Effector memory CD8-positive, alpha-beta T cell (primary cell): ENCODE results near the gene TMEM121B.

Source experiments
- ATAC-seq: fragments of 150-1000 bp; cut with Tn5 transposase; replicated peaks from 2 replicates; pipeline ENCODE4 v1.10.0; 2021; ENCODE audit warnings: mild to moderate bottlenecking, moderate library complexity
- DNase-seq, 3 experiments: peaks; one replicate each; pipeline ENCODE4 v3.0.0; 2021
- H3K27ac Mint-ChIP-seq, 2 donors: one replicate each; pipeline ENCODE4 v1.8.0; 2022; ENCODE audit warnings: mild to moderate bottlenecking in 2 of 2, mixed read lengths in 2 of 2, moderate library complexity in 2 of 2
- H3K27me3 Mint-ChIP-seq, 2 donors: one replicate each; pipeline ENCODE4 v1.8.0; 2022; ENCODE audit warnings: mixed read lengths in 2 of 2
- H3K36me3 Mint-ChIP-seq: one replicate; pipeline ENCODE4 v1.8.0; 2022; ENCODE audit warnings: mild to moderate bottlenecking, moderate library complexity, mixed read lengths; ENCODE audit not compliant: insufficient read depth
- H3K4me1 Mint-ChIP-seq, 2 donors: one replicate each; pipeline ENCODE4 v1.8.0; 2022; ENCODE audit warnings: low read depth in 2 of 2, mixed read lengths in 2 of 2
- H3K4me3 Mint-ChIP-seq, 2 donors: one replicate each; pipeline ENCODE4 v1.8.0; 2022; ENCODE audit warnings: mild to moderate bottlenecking in 2 of 2, mixed read lengths in 2 of 2, moderate library complexity in 2 of 2
- H3K9me3 Mint-ChIP-seq, 2 donors: one replicate each; pipeline ENCODE4 v1.8.0; 2022; ENCODE audit warnings: mixed read lengths in 2 of 2
- total RNA-seq, 9 experiments: gene quantifications; one replicate each; lab custom pipeline; 2026; lab: John Stamatoyannopoulos, UW

The TMEM121B gene
- 0 to 0.40 (median 0.11) reads per million in 9 experiments for total RNA-seq

- Mint-ChIP-seq H3K4me3 (peak within 1 kb of the TSS; percentile 70 to 78), H3K27me3 (peaks cover 15 to 31% of the 10 kb centered on the region in 2 donors), H3K27ac (no peak within 1 kb of the TSS), H3K9me3 (no peaks in the 10 kb centered on the region), H3K4me1 (peaks cover 25 to 26% of the 10 kb centered on the region in 2 donors), H3K36me3 (peaks cover 4% of the 10 kb centered on the region)
- no peak for DNase-seq
- peak; percentile 12 for ATAC-seq
These were observed at the start of gene TMEM121B for GRCh38 chr22:17121233-17122195. TSS of gene TMEM121B (minus strand) at chr22:17121360. CDS start at chr22:17121127, 233 bp downstream.

GRCh38 chr22:17167486-17167885, 46.3 kb upstream of the TMEM121B start:
- no peak overlapping the region for H3K27ac Mint-ChIP-seq
- peaks cover 5% of the 10 kb centered on the region for H3K36me3 Mint-ChIP-seq
- no peak for ATAC-seq

GRCh38 chr22:17164392-17165024, 43.3 kb upstream of the TMEM121B start:
- Mint-ChIP-seq H3K9me3 (no peaks in the 10 kb centered on the region), H3K4me1 (peaks cover 6% of the 10 kb centered on the region in 2 donors), H3K36me3 (peaks cover 3% of the 10 kb centered on the region), H3K4me3 (no peak overlapping the region), H3K27ac (no peak overlapping the region), H3K27me3 (peaks cover 0 to 5% of the 10 kb centered on the region in 2 donors)
- DNase-seq = no peak
- ATAC-seq = no peak

More at GRCh38 chr22:17167486-17167885, 46.3 kb upstream of the TMEM121B start:
- Mint-ChIP-seq H3K9me3 (no peaks in the 10 kb centered on the region), H3K4me3 (no peak overlapping the region), H3K27me3 (peaks cover 0 to 5% of the 10 kb centered on the region in 2 donors), H3K4me1 (peaks cover 3 to 4% of the 10 kb centered on the region in 2 donors)
- no peak for DNase-seq

GRCh38 chr22:17162731-17163130, 41.6 kb upstream of the TMEM121B start:
- H3K27me3 Mint-ChIP-seq = peaks cover 0 to 4% of the 10 kb centered on the region in 2 donors
- no peak for ATAC-seq
- H3K4me3 Mint-ChIP-seq = no peak overlapping the region
- peaks cover 8% of the 10 kb centered on the region for H3K36me3 Mint-ChIP-seq
- no peak for DNase-seq
- peaks cover 6 to 9% of the 10 kb centered on the region in 2 donors for H3K4me1 Mint-ChIP-seq
- H3K27ac Mint-ChIP-seq = no peak overlapping the region
- H3K9me3 Mint-ChIP-seq = no peaks in the 10 kb centered on the region

- peaks cover 6 to 10% of the 10 kb centered on the region in 2 donors for H3K4me1 Mint-ChIP-seq
- ATAC-seq = no peak
- H3K4me3 Mint-ChIP-seq = no peak overlapping the region
- H3K36me3 Mint-ChIP-seq = peaks cover 8% of the 10 kb centered on the region
- H3K27ac Mint-ChIP-seq = no peak overlapping the region
- H3K27me3 Mint-ChIP-seq = no peaks in the 10 kb centered on the region
- DNase-seq = no peak
- no peaks in the 10 kb centered on the region for H3K9me3 Mint-ChIP-seq
These were observed 40.8 kb upstream of the TMEM121B start for GRCh38 chr22:17161991-17162390.

- peak overlapping the region; percentile 38 to 81 for H3K27ac Mint-ChIP-seq
- H3K9me3 Mint-ChIP-seq = no peaks in the 10 kb centered on the region
- peak overlapping the region; percentile 85 for H3K4me3 Mint-ChIP-seq
- H3K4me1 Mint-ChIP-seq = peaks cover 12 to 19% of the 10 kb centered on the region in 2 donors
- peak in 1 of 3 experiments; percentile 4 for DNase-seq
- no peaks in the 10 kb centered on the region for H3K27me3 Mint-ChIP-seq
- peak; percentile 14 for ATAC-seq
- peaks cover 5% of the 10 kb centered on the region for H3K36me3 Mint-ChIP-seq
These were observed 38.4 kb upstream of the TMEM121B start for GRCh38 chr22:17159504-17159951.

- peaks cover 12 to 20% of the 10 kb centered on the region in 2 donors for H3K4me1 Mint-ChIP-seq
- ATAC-seq = peak; percentile 88
- H3K27me3 Mint-ChIP-seq = no peaks in the 10 kb centered on the region
- peak within 1 kb of the TSS; percentile 38 to 81 for H3K27ac Mint-ChIP-seq
- no peaks in the 10 kb centered on the region for H3K9me3 Mint-ChIP-seq
- H3K4me3 Mint-ChIP-seq = peak within 1 kb of the TSS; percentile 85
- peaks cover 5% of the 10 kb centered on the region for H3K36me3 Mint-ChIP-seq
- DNase-seq = peak; percentile 80 to 84 (median 81)
These were observed 37.7 kb upstream of the TMEM121B start, which contains the start of gene HDHD5 for GRCh38 chr22:17158568-17159503. TSS of gene HDHD5 (minus strand) at chr22:17159277. CDS start at chr22:17159251, 26 bp downstream.

GRCh38 chr22:17158176-17158567, 37.0 kb upstream of the TMEM121B start:
- ATAC-seq (no peak), DNase-seq (no peak)
- H3K27me3 Mint-ChIP-seq = no peaks in the 10 kb centered on the region
- peak overlapping the region; percentile 31 to 55 for H3K27ac Mint-ChIP-seq
- H3K36me3 Mint-ChIP-seq = peaks cover 5% of the 10 kb centered on the region
- H3K4me1 Mint-ChIP-seq = peaks cover 12 to 20% of the 10 kb centered on the region in 2 donors
- no peaks in the 10 kb centered on the region for H3K9me3 Mint-ChIP-seq
- H3K4me3 Mint-ChIP-seq = peak overlapping the region; percentile 85

- peaks cover 12 to 20% of the 10 kb centered on the region in 2 donors for H3K4me1 Mint-ChIP-seq
- peaks cover 5% of the 10 kb centered on the region for H3K36me3 Mint-ChIP-seq
- no peaks in the 10 kb centered on the region for H3K27me3 Mint-ChIP-seq
- peak overlapping the region; percentile 85 for H3K4me3 Mint-ChIP-seq
- no peak overlapping the region for H3K27ac Mint-ChIP-seq
- no peak for DNase-seq
- ATAC-seq = no peak
- no peaks in the 10 kb centered on the region for H3K9me3 Mint-ChIP-seq
These were observed 36.6 kb upstream of the TMEM121B start for GRCh38 chr22:17157714-17158113.

- Mint-ChIP-seq H3K27me3 (no peaks in the 10 kb centered on the region), H3K36me3 (peaks cover 5% of the 10 kb centered on the region), H3K4me1 (peaks cover 16 to 25% of the 10 kb centered on the region in 2 donors), H3K4me3 (peak overlapping the region; percentile 6 to 40), H3K9me3 (no peaks in the 10 kb centered on the region), H3K27ac (no peak overlapping the region)
- ATAC-seq (no peak), DNase-seq (no peak)
These were observed 34.8 kb upstream of the TMEM121B start for GRCh38 chr22:17155941-17156340.

- Mint-ChIP-seq H3K36me3 (no peaks in the 10 kb centered on the region), H3K4me1 (peaks cover 11 to 18% of the 10 kb centered on the region in 2 donors), H3K4me3 (no peak overlapping the region), H3K9me3 (no peaks in the 10 kb centered on the region), H3K27ac (no peak overlapping the region), H3K27me3 (no peaks in the 10 kb centered on the region)
- DNase-seq (no peak), ATAC-seq (no peak)
These were observed 31.8 kb upstream of the TMEM121B start for GRCh38 chr22:17152971-17153370.

GRCh38 chr22:17152340-17152739, 31.2 kb upstream of the TMEM121B start:
- DNase-seq (no peak), ATAC-seq (no peak)
- Mint-ChIP-seq H3K27me3 (no peaks in the 10 kb centered on the region), H3K36me3 (no peaks in the 10 kb centered on the region), H3K27ac (no peak overlapping the region), H3K4me3 (no peak overlapping the region), H3K9me3 (no peaks in the 10 kb centered on the region), H3K4me1 (peaks cover 11 to 20% of the 10 kb centered on the region in 2 donors)
